Stimulated activated CD4-positive, alpha-beta T cell treated with anti-CD3 and anti-CD28 coated beads, TNF-alpha, amount 100 ng/mL, for 4 hours (primary cell): Measurements from ENCODE around the gene P3H1.
A peak's percentile ranks its signal among the peaks of the same experiment; 100 is the strongest.
"Not testable (repeated sequence)": the region's sequence is repeated elsewhere in the genome, so short reads cannot be mapped to it uniquely, and the experiment has no call there.

Source experiments
- DNase-seq, 3 experiments: peaks; one replicate each; pipeline ENCODE4 v3.0.0-alpha.2; 2020; ENCODE audit warnings: low read depth in 3 of 3

The P3H1 gene

GRCh38 chr1:42766741-42767509 is at the start of gene P3H1, which contains the start of gene C1orf50:
Gene P3H1 (minus strand): TSS chr1:42767028. CDS start chr1:42766971, 57 bp downstream.
Gene C1orf50 (plus strand): TSS chr1:42767249. CDS start chr1:42767312, 63 bp downstream.
- DNase-seq = peak; percentile 98 to 100 (median 99)

- DNase-seq = no peak
These were observed 49.2 kb upstream of the P3H1 start for GRCh38 chr1:42815941-42816584.

GRCh38 chr1:42814815-42815214 is 48.0 kb upstream of the P3H1 start:
- not testable (repeated sequence) for DNase-seq

GRCh38 chr1:42807056-42807668 is 40.3 kb upstream of the P3H1 start:
- no peak for DNase-seq

GRCh38 chr1:42806593-42806992 is 39.8 kb upstream of the P3H1 start:
- no peak for DNase-seq

GRCh38 chr1:42806171-42806570 is 39.3 kb upstream of the P3H1 start:
- DNase-seq = no peak

GRCh38 chr1:42801832-42802473 is 35.1 kb upstream of the P3H1 start:
- no peak for DNase-seq

GRCh38 chr1:42797979-42798378 is 31.2 kb upstream of the P3H1 start:
- no peak for DNase-seq

- no peak for DNase-seq
These were observed 30.6 kb upstream of the P3H1 start for GRCh38 chr1:42797414-42797813.

- no peak for DNase-seq
These were observed 27.0 kb upstream of the P3H1 start for GRCh38 chr1:42793824-42794223.

GRCh38 chr1:42788021-42788420 is 21.2 kb upstream of the P3H1 start:
- no peak for DNase-seq

GRCh38 chr1:42786097-42786496 is 19.3 kb upstream of the P3H1 start:
- DNase-seq = no peak

GRCh38 chr1:42784946-42785693 is 18.3 kb upstream of the P3H1 start, which contains the start of gene TMEM269:
Gene TMEM269 (plus strand): TSS chr1:42784991. CDS start chr1:42789894, 4,903 bp downstream.
- peak in 2 of 3 experiments; percentile 15 to 25 for DNase-seq

- DNase-seq = no peak
These were observed 17.7 kb upstream of the P3H1 start for GRCh38 chr1:42784547-42784945.

GRCh38 chr1:42783092-42783491 is 16.3 kb upstream of the P3H1 start:
- no peak for DNase-seq

- no peak for DNase-seq
These were observed 13.3 kb upstream of the P3H1 start for GRCh38 chr1:42780176-42780575.

GRCh38 chr1:42779725-42780124 is 12.9 kb upstream of the P3H1 start:
- no peak for DNase-seq

- no peak for DNase-seq
These were observed 11.0 kb upstream of the P3H1 start for GRCh38 chr1:42777852-42778251.

GRCh38 chr1:42776502-42776901 is 9.7 kb upstream of the P3H1 start:
- DNase-seq = no peak

GRCh38 chr1:42774928-42775526 is 8.2 kb upstream of the P3H1 start:
- DNase-seq = no peak

- no peak for DNase-seq
These were observed 6.6 kb upstream of the P3H1 start for GRCh38 chr1:42773420-42773819.
